Measurements from ENCODE around the gene ANKLE2. TPM values are rescaled to one million over a fixed set of nuclear protein-coding genes. Genes with fewer than 3 reads are reported as not detected.

ANKLE2 gene
- total RNA-seq, 2 donors from 2014 or later, result 23.8 to 24.2 TPM

DNA sequence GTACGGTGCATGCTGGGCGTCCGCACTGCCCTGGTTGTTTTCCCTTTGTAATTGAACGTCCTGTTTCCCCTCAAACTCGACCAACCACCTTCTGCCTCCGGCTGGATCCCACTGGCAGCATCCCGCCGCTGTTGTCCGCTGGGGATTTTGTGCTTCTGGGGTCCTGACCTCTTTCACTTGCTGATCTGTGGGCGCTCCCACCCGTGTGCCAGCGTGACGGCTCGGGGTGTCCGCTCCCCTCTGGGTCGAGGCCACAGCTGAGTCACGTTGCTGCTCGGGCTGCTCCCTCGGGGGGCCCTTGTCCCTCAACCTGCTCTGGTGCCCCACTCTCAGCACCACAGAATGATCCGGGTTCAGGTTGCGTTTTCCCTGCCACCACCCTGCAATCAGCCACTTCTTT is 43.0 kb downstream of the ANKLE2 start:
- no peaks in the 10 kb centered on the region for H3K27me3 ChIP-seq
- no peaks in the 10 kb centered on the region for H3K9me3 ChIP-seq
- no peak overlapping the region for H3K27ac ChIP-seq
- H3K36me3 ChIP-seq, result peaks cover 60% of the 10 kb centered on the region
- no peak for DNase-seq (ENCODE audit: low spot score)
- H3K4me3 ChIP-seq, result no peak overlapping the region
- TF ChIP-seq, protein P1, sequence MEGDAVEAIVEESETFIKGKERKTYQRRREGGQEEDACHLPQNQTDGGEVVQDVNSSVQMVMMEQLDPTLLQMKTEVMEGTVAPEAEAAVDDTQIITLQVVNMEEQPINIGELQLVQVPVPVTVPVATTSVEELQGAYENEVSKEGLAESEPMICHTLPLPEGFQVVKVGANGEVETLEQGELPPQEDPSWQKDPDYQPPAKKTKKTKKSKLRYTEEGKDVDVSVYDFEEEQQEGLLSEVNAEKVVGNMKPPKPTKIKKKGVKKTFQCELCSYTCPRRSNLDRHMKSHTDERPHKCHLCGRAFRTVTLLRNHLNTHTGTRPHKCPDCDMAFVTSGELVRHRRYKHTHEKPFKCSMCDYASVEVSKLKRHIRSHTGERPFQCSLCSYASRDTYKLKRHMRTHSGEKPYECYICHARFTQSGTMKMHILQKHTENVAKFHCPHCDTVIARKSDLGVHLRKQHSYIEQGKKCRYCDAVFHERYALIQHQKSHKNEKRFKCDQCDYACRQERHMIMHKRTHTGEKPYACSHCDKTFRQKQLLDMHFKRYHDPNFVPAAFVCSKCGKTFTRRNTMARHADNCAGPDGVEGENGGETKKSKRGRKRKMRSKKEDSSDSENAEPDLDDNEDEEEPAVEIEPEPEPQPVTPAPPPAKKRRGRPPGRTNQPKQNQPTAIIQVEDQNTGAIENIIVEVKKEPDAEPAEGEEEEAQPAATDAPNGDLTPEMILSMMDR (IDR thresholded peaks at IDR 0.05), result no peak
- peaks cover 0 to 3% of the 10 kb centered on the region in 2 donors for H3K4me1 ChIP-seq

DNA sequence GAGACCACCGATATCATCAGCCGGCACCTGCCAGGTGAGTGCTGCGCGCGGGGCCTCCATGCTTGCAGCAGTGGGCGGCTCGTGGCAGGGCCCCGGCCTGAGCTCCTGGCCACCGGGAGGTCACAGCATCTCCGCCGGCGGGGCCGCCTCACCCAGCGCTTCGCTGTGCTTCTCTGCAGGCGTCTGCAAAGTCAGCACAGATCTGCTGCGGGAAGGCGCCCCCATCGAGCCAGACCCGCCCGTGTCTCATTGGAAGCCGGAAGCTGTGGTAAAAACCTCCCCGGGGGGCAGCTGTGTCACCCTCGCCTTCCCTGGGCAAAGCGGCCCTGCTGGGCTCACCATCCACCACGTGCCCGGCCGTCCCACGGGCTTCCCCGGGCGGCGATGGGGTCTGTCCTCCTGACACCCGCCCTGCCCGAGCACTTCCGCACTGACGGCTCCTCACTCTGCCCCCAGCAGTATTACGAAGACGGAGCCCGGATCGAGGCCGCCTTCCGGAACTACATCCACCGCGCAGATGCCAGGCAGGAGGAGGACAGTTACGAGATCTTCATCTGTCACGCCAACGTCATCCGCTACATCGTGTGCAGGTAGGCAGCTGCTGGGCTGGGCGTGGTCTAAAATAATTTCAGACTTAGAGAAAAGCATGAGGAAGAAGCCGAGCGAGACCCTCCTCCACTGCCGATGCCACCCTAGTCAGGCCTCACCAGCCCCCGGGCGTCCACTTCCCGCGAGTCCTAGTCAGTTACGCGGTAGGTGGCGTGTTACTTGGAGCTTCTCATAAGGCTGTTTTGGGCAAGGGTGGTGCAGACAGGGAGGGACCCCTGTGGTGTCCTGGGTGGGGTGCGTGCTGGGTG is 43.9 kb downstream of the ANKLE2 start:
- Histone ChIP-seq H3K4me1 (peaks cover 0 to 2% of the 10 kb centered on the region in 2 donors), H3K27ac (no peak overlapping the region), H3K4me3 (no peak overlapping the region), H3K36me3 (peaks cover 53% of the 10 kb centered on the region), H3K27me3 (no peaks in the 10 kb centered on the region), H3K9me3 (no peaks in the 10 kb centered on the region)
- DNase-seq (ENCODE audit: low spot score), result no peak
- TF ChIP-seq, protein P1 (IDR thresholded peaks at IDR 0.05), result no peak

DNA sequence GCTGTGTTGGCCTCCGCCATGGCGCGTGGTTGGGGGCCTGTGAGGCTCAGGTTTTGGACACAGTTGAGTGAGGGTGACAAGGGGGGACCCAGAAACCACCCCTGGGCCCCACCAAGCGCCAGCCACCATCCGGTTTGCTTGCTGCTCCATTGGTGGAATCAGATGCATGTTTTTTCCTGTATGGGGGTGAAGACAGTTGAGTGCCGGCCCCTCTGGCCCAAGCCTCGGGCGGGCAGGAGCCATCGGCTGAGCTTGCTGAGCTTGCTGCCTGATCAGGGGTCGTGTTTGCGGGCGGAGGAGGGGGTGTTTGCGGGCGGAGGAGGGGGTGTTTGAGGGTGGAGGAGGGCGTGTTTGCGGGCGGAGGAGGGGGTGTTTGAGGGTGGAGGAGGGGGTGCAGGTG is 44.6 kb downstream of the ANKLE2 start:
- DNase-seq (ENCODE audit: low spot score), result no peak
- no peak overlapping the region for H3K27ac ChIP-seq
- TF ChIP-seq, protein P1 (IDR thresholded peaks at IDR 0.05), result no peak
- H3K36me3 ChIP-seq, result peaks cover 48% of the 10 kb centered on the region
- H3K4me3 ChIP-seq, result no peak overlapping the region
- no peaks in the 10 kb centered on the region for H3K27me3 ChIP-seq
- H3K9me3 ChIP-seq, result no peaks in the 10 kb centered on the region
- peaks cover 0 to 1% of the 10 kb centered on the region in 2 donors for H3K4me1 ChIP-seq

DNA sequence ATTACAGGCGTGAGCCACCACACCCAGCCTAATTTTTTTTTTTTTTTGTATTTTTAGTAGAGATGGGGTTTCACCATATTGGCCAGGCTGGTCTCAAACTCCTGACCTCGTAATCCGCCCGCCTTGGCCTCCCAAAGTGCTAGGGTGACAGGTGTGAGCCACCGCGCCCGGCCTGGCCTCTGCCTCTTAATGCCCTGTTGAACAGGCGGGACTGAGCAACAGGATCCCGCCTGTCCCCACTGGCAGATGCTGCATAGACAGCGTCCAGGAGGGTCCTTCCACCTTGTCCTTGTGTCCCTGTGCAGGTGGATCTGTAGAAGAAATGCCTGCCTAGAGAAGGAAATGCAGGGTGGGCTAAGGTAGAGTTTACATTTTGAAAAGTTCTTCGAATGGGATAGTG is 45.3 kb downstream of the ANKLE2 start:
- Histone ChIP-seq H3K9me3 (no peaks in the 10 kb centered on the region), H3K4me1 (peaks cover 0 to 8% of the 10 kb centered on the region in 2 donors), H3K4me3 (no peak overlapping the region), H3K27ac (no peak overlapping the region), H3K27me3 (no peaks in the 10 kb centered on the region), H3K36me3 (peaks cover 47% of the 10 kb centered on the region)
- DNase-seq (ENCODE audit: low spot score), result no peak
- TF ChIP-seq, protein P1 (IDR thresholded peaks at IDR 0.05), result no peak

DNA sequence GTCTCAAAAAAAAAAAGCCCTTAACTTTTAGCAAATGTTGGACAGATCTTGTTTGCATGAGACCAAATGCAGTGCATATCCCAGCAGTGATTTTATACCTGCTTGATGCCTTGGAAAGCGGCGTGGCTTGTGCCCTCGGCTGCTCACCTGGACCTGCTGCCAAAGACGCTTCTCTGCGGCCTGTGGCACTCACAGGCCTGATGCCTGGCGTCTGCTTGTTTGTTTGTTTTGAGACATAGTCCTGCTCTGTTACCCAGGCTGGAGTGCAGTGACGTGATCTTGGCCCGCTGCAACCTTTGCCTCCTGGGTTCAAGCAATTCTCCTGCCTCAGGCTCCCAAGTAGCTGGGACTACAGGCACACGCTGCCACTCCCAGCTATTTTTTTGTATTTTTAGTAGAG is 45.8 kb downstream of the ANKLE2 start:
- TF ChIP-seq, protein P1 (IDR thresholded peaks at IDR 0.05), result no peak
- Histone ChIP-seq H3K9me3 (no peaks in the 10 kb centered on the region), H3K27ac (no peak overlapping the region), H3K27me3 (no peaks in the 10 kb centered on the region), H3K36me3 (peaks cover 42% of the 10 kb centered on the region), H3K4me1 (peaks cover 0 to 10% of the 10 kb centered on the region in 2 donors), H3K4me3 (no peak overlapping the region)
- DNase-seq (ENCODE audit: low spot score), result no peak
